Measurements from ENCODE around the gene ERVK3-1. TPM values are rescaled to one million over a fixed set of nuclear protein-coding genes. Genes with fewer than 3 reads are reported as not detected.

Gene ERVK3-1
- total RNA-seq, 1 experiment from 2014 or later: 47.4 TPM

GRCh38 chr19:58325311-58326022, 20.3 kb downstream of the ERVK3-1 start:
- H3K4me3 ChIP-seq: no peak overlapping the region
- H3K27ac ChIP-seq: no peak overlapping the region
- H3K9me3 ChIP-seq (replicated peaks): no peaks in the 10 kb centered on the region
- no peaks in the 10 kb centered on the region for H3K4me1 ChIP-seq
- DNase-seq: no peak
- H3K27me3 ChIP-seq: no peaks in the 10 kb centered on the region
- 0 out of 2 replicates have a peak, but pooled peaks cover 4% of the 10 kb centered on the region for H3K36me3 ChIP-seq

DNA sequence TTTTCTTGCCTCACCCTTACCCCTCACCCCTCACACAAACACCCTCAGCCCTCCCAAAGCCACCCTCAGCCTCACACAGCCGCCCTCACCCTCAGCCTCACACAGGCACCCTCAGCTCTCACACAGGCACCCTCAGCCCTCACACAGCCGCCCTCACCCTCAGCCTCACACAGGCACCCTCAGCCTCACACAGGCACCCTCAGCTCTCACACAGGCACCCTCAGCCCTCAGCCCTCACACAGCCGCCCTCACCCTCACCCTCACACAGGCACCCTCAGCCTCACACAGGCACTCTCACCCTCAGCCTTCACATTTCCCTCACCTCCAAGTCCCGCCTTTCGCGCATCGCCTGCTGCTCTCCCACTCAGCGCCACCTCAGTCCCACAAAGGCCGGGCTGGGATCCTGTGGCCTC, 21.3 kb downstream of the ERVK3-1 start:
- no peak for DNase-seq

GRCh38 chr19:58326914-58327726, 21.9 kb downstream of the ERVK3-1 start, which contains the start of gene ZSCAN22:
Gene ZSCAN22 (plus strand): TSS chr19:58326994. CDS start chr19:58334803, 7,809 bp downstream.
- H3K4me3 ChIP-seq: peak within 1 kb of the TSS; percentile 90
- peak; percentile 96 to 97 for DNase-seq
- peak within 1 kb of the TSS; percentile 70 for H3K27ac ChIP-seq
- no peaks in the 10 kb centered on the region for H3K9me3 ChIP-seq (replicated peaks)
- 0 out of 2 replicates have a peak, but pooled peaks cover 4% of the 10 kb centered on the region for H3K36me3 ChIP-seq
- H3K27me3 ChIP-seq: no peaks in the 10 kb centered on the region
- no peaks in the 10 kb centered on the region for H3K4me1 ChIP-seq

More for the DNA sequence above, 21.3 kb downstream of the ERVK3-1 start:
- Histone ChIP-seq H3K4me1 (no peaks in the 10 kb centered on the region), H3K9me3 (replicated peaks) (no peaks in the 10 kb centered on the region), H3K27me3 (no peaks in the 10 kb centered on the region), H3K36me3 (0 out of 2 replicates have a peak, but pooled peaks cover 4% of the 10 kb centered on the region), H3K4me3 (peak overlapping the region; percentile 90), H3K27ac (peak overlapping the region; percentile 70; the same call in 1 of the 2 replicates)

DNA sequence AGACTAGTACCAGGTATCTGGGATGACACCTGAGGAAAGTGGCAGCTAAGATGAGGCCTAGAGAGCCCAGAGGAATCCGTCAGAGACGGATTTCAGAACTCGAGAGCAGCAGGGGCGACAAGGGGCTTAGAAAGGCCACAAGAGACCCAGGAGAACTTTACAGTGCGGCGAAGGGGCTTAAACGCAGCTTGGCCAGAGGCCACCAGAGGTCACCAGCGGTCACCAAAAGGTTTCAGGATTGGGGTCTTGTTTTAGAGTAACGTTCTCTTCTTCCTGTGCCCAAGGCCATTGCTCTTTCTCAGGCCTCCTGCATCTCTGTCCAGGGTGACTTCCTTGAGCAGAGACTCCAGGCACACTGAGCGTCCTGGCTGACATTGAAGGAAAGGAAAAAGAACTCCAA, 23.8 kb downstream of the ERVK3-1 start:
- Histone ChIP-seq H3K36me3 (no peaks in the 10 kb centered on the region), H3K27ac (no peak overlapping the region), H3K9me3 (replicated peaks) (no peaks in the 10 kb centered on the region), H3K4me3 (no peak overlapping the region), H3K27me3 (no peaks in the 10 kb centered on the region), H3K4me1 (no peaks in the 10 kb centered on the region)
- peak; percentile 31 to 59 for DNase-seq

DNA sequence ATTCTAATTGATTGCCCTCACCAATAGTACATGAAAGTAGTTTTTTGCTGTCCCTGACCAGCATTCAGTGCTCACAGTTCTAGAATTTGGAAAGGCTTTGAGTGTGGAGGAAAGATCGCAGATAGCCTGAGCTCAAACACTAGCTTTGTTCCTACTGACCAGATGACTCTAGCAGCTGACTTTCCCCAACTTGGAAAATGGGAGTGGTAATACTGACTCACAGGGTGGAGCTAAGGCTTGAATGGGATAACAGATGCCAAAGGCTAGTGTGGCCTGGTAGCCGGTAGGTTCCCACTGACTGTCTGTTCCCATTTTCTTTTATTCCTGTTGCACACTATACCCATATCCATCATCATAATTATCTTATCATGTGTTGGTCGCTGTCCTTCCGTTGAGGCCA, 25.3 kb downstream of the ERVK3-1 start:
- Histone ChIP-seq H3K4me3 (no peak overlapping the region), H3K27me3 (no peaks in the 10 kb centered on the region), H3K9me3 (replicated peaks) (no peaks in the 10 kb centered on the region), H3K36me3 (peaks cover 1% of the 10 kb centered on the region; the same call in 1 of the 2 replicates), H3K4me1 (no peaks in the 10 kb centered on the region), H3K27ac (no peak overlapping the region)
- DNase-seq: peak in 1 of 2 experiments; percentile 25

GRCh38 chr19:58332697-58333096, 27.5 kb downstream of the ERVK3-1 start:
- H3K36me3 ChIP-seq: peaks cover 11% of the 10 kb centered on the region; the same call in 1 of the 2 replicates
- H3K4me3 ChIP-seq: no peak overlapping the region
- no peaks in the 10 kb centered on the region for H3K9me3 ChIP-seq (replicated peaks)
- no peaks in the 10 kb centered on the region for H3K4me1 ChIP-seq
- H3K27me3 ChIP-seq: no peaks in the 10 kb centered on the region
- no peak for DNase-seq
- no peak overlapping the region for H3K27ac ChIP-seq

DNA sequence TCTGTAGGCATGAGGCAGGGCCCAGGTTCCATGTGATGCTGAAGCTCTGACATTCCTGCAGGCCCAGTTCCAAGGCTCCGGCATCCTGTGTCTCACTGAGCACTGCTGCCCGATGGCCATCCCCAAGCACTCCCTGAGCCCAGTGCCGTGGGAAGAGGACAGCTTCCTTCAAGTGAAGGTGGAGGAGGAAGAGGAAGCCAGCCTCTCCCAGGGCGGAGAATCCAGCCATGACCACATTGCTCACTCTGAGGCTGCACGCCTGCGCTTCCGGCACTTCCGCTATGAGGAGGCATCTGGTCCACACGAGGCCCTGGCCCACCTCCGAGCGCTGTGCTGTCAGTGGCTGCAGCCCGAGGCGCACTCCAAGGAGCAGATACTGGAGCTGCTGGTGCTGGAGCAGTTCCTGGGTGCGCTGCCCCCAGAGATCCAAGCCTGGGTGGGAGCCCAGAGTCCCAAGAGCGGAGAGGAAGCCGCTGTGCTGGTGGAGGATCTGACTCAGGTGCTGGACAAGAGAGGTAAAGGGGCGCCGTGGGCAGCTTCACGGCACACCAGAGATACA, 29.6 kb downstream of the ERVK3-1 start:
- Histone ChIP-seq H3K36me3 (peaks cover 21% of the 10 kb centered on the region), H3K27ac (no peak overlapping the region), H3K4me3 (no peak overlapping the region)

GRCh38 chr19:58335630-58336029, 30.5 kb downstream of the ERVK3-1 start:
- no peaks in the 10 kb centered on the region for H3K9me3 ChIP-seq (replicated peaks)
- no peaks in the 10 kb centered on the region for H3K27me3 ChIP-seq
- no peak for DNase-seq
- H3K4me3 ChIP-seq: no peak overlapping the region
- H3K4me1 ChIP-seq: no peaks in the 10 kb centered on the region
- no peak overlapping the region for H3K27ac ChIP-seq
- peaks cover 21% of the 10 kb centered on the region for H3K36me3 ChIP-seq

More for the DNA sequence above, 29.6 kb downstream of the ERVK3-1 start:
- no peak for DNase-seq
- Histone ChIP-seq H3K9me3 (replicated peaks) (no peaks in the 10 kb centered on the region), H3K27me3 (no peaks in the 10 kb centered on the region), H3K4me1 (no peaks in the 10 kb centered on the region)

DNA sequence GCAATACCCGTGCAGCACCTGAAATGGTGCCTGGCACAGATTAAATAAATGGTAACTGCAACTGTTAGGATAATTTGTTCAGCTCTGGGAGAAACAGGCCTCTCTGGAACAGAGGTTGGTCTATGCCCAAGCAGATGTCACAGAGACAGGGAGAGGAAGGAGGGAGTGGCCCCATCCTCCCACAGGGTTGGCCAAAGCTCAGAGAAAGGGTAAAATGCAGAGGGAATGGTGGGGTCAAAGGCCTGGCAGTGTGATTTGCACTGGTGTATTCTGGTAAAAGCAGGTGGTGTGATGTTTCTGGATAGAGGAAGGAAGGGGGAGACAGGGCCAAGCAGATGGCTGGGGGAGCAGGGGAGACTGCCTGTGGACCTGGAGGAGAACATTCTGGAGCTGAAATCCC, 31.0 kb downstream of the ERVK3-1 start:
- Histone ChIP-seq H3K4me3 (no peak overlapping the region), H3K4me1 (no peaks in the 10 kb centered on the region), H3K9me3 (replicated peaks) (no peaks in the 10 kb centered on the region), H3K27me3 (no peaks in the 10 kb centered on the region), H3K36me3 (peaks cover 21% of the 10 kb centered on the region), H3K27ac (no peak overlapping the region)
- no peak for DNase-seq

- DNase-seq: no peak
- H3K9me3 ChIP-seq (replicated peaks): no peaks in the 10 kb centered on the region
- H3K4me1 ChIP-seq: no peaks in the 10 kb centered on the region
- no peak overlapping the region for H3K27ac ChIP-seq
- H3K27me3 ChIP-seq: no peaks in the 10 kb centered on the region
- no peak overlapping the region for H3K4me3 ChIP-seq
- peaks cover 21% of the 10 kb centered on the region for H3K36me3 ChIP-seq
Measured at GRCh38 chr19:58336820-58337219, 31.6 kb downstream of the ERVK3-1 start.

GRCh38 chr19:58338336-58338735, 33.2 kb downstream of the ERVK3-1 start:
- Histone ChIP-seq H3K27ac (no peak overlapping the region), H3K4me1 (no peaks in the 10 kb centered on the region), H3K27me3 (no peaks in the 10 kb centered on the region), H3K4me3 (no peak overlapping the region), H3K36me3 (peaks cover 21% of the 10 kb centered on the region), H3K9me3 (replicated peaks) (no peaks in the 10 kb centered on the region)
- DNase-seq: no peak

GRCh38 chr19:58338825-58339558, 33.8 kb downstream of the ERVK3-1 start:
- no peak overlapping the region for H3K27ac ChIP-seq
- H3K4me1 ChIP-seq: no peaks in the 10 kb centered on the region
- H3K9me3 ChIP-seq (replicated peaks): no peaks in the 10 kb centered on the region
- no peak overlapping the region for H3K4me3 ChIP-seq
- H3K36me3 ChIP-seq: peaks cover 21% of the 10 kb centered on the region
- no peak for DNase-seq
- no peaks in the 10 kb centered on the region for H3K27me3 ChIP-seq

- no peaks in the 10 kb centered on the region for H3K27me3 ChIP-seq
- H3K9me3 ChIP-seq (replicated peaks): no peaks in the 10 kb centered on the region
- no peak overlapping the region for H3K4me3 ChIP-seq
- no peaks in the 10 kb centered on the region for H3K36me3 ChIP-seq
- no peak for DNase-seq
- peaks cover 2% of the 10 kb centered on the region; the same call in 1 of the 2 replicates for H3K4me1 ChIP-seq
- no peak overlapping the region for H3K27ac ChIP-seq
Measured at GRCh38 chr19:58345558-58345957, 40.4 kb downstream of the ERVK3-1 start.

All from SJCRH30 (cell line).